Mesenchymal stem cell (in vitro differentiated cells and primary cell): ENCODE results near the gene RECK.

Experiments
- DNase-seq: peaks from one replicate; pipeline ENCODE4 v3.0.0-alpha.2; 2013
- H2AFZ ChIP-seq: one replicate; pipeline ENCODE4 v1.6.1; 2013; ENCODE audit warnings: low read depth, mild to moderate bottlenecking, control low read depth, inconsistent platforms, low read length, moderate library complexity
- H2AK5ac ChIP-seq: 2 replicates; pipeline ENCODE4 v1.6.1; 2013; ENCODE audit warnings: low read length, moderate library complexity, mild to moderate bottlenecking, inconsistent platforms; ENCODE audit not compliant: severe bottlenecking
- H2BK120ac ChIP-seq: one replicate; pipeline ENCODE4 v1.6.1; 2013; ENCODE audit warnings: low read depth, mild to moderate bottlenecking, inconsistent platforms, low read length, moderate library complexity
- H2BK12ac ChIP-seq, 2 experiments: one replicate each; pipeline ENCODE4 v1.6.1; 2013; ENCODE audit warnings: inconsistent platforms in 2 of 2, low read length in 2 of 2, mild to moderate bottlenecking in 2 of 2, moderate library complexity in 2 of 2, control low read depth in 1 of 2
- H2BK15ac ChIP-seq: one replicate; pipeline ENCODE4 v1.6.1; 2013; ENCODE audit warnings: mild to moderate bottlenecking, low read depth, inconsistent platforms; ENCODE audit not compliant: poor library complexity, severe bottlenecking
- H2BK5ac ChIP-seq: 2 replicates; pipeline ENCODE4 v1.6.1; 2013; ENCODE audit warnings: low read depth, mild to moderate bottlenecking, low read length, control low read depth, inconsistent platforms; ENCODE audit not compliant: poor library complexity, severe bottlenecking
- H3K14ac ChIP-seq, 2 experiments: one replicate each; pipeline ENCODE4 v1.6.1; 2013; ENCODE audit warnings: inconsistent platforms in 2 of 2, low read length in 2 of 2, control low read depth in 1 of 2, mild to moderate bottlenecking in 1 of 2, moderate library complexity in 1 of 2
- H3K18ac ChIP-seq, 2 experiments: one replicate each; pipeline ENCODE4 v1.6.1; 2013; ENCODE audit warnings: inconsistent platforms in 2 of 2, low read length in 2 of 2, control low read depth in 1 of 2, low read depth in 1 of 2, mild to moderate bottlenecking in 1 of 2
- H3K23ac ChIP-seq, 2 experiments: one replicate each; pipeline ENCODE4 v1.6.1; 2013; ENCODE audit warnings: inconsistent platforms in 2 of 2, low read length in 2 of 2, mild to moderate bottlenecking in 2 of 2, moderate library complexity in 2 of 2, control low read depth in 1 of 2
- H3K27ac ChIP-seq: 2 replicates; pipeline ENCODE4 v1.5.1; 2013; ENCODE audit warnings: mild to moderate bottlenecking, moderate library complexity, low read length, control low read depth, inconsistent platforms; ENCODE audit not compliant: poor library complexity, severe bottlenecking
- H3K27me3 ChIP-seq, 2 experiments: 2 replicates each; pipeline versions ENCODE4 v1.6.1 to v1.7.0; 2013; ENCODE audit warnings: low read length in 2 of 2, mild to moderate bottlenecking in 2 of 2, moderate library complexity in 2 of 2, control low read depth in 1 of 2, inconsistent platforms in 1 of 2; ENCODE audit not compliant: control insufficient read depth in 1 of 2, insufficient read depth in 1 of 2
- H3K36me3 ChIP-seq, 2 experiments: 2 replicates each; pipeline versions ENCODE4 v1.6.1 to v1.7.0; 2013; ENCODE audit warnings: low read length in 2 of 2, control low read depth in 1 of 2, inconsistent platforms in 1 of 2, low read depth in 1 of 2, mild to moderate bottlenecking in 1 of 2; ENCODE audit not compliant: insufficient read depth in 2 of 2, control insufficient read depth in 1 of 2
- H3K4ac ChIP-seq, 2 experiments: one replicate each; pipeline ENCODE4 v1.6.1; 2013; ENCODE audit warnings: inconsistent platforms in 2 of 2, low read length in 2 of 2, mild to moderate bottlenecking in 2 of 2, moderate library complexity in 2 of 2, control low read depth in 1 of 2, low read depth in 1 of 2
- H3K4me1 ChIP-seq: 2 replicates; pipeline ENCODE4 v1.6.1; 2013; ENCODE audit warnings: low read depth, low read length, control low read depth; ENCODE audit not compliant: control insufficient read depth, insufficient read depth
- H3K4me2 ChIP-seq: 2 replicates; pipeline ENCODE4 v1.6.1; 2013; ENCODE audit warnings: low read length, mild to moderate bottlenecking, inconsistent platforms; ENCODE audit not compliant: poor library complexity, severe bottlenecking
- H3K4me3 ChIP-seq, 2 experiments: 2 replicates each; pipeline versions ENCODE4 v1.5.1 to v1.7.0; 2013; ENCODE audit warnings: low read length in 2 of 2, mild to moderate bottlenecking in 2 of 2, control low read depth in 1 of 2, low read depth in 1 of 2; ENCODE audit not compliant: insufficient read depth in 1 of 2
- H3K79me1 ChIP-seq: replicated peaks from 2 replicates; pipeline ENCODE4 v1.6.1; 2013; ENCODE audit warnings: mild to moderate bottlenecking, control low read depth, low read length, inconsistent platforms; ENCODE audit not compliant: poor library complexity, severe bottlenecking
- H3K9ac ChIP-seq: 2 replicates; pipeline ENCODE4 v1.7.0; 2013; ENCODE audit warnings: mild to moderate bottlenecking, low read length, moderate library complexity
- H3K9me3 ChIP-seq: 2 replicates; pipeline ENCODE4 v1.7.0; 2013; ENCODE audit warnings: mild to moderate bottlenecking, low read length; ENCODE audit not compliant: control insufficient read depth
- H4K8ac ChIP-seq: one replicate; pipeline ENCODE4 v1.6.1; 2013; ENCODE audit warnings: inconsistent platforms, mild to moderate bottlenecking, low read length, moderate library complexity
- H4K91ac ChIP-seq: one replicate; pipeline ENCODE4 v1.6.1; 2013; ENCODE audit warnings: mild to moderate bottlenecking, low read length, inconsistent platforms
- WGBS: methylation state at CpG from one replicate; pipeline ENCODE4 v1.1.7; 2013; ENCODE audit warnings: mixed read lengths; 5-methylcytosine and 5-hydroxymethylcytosine counted together

The RECK gene

DNA sequence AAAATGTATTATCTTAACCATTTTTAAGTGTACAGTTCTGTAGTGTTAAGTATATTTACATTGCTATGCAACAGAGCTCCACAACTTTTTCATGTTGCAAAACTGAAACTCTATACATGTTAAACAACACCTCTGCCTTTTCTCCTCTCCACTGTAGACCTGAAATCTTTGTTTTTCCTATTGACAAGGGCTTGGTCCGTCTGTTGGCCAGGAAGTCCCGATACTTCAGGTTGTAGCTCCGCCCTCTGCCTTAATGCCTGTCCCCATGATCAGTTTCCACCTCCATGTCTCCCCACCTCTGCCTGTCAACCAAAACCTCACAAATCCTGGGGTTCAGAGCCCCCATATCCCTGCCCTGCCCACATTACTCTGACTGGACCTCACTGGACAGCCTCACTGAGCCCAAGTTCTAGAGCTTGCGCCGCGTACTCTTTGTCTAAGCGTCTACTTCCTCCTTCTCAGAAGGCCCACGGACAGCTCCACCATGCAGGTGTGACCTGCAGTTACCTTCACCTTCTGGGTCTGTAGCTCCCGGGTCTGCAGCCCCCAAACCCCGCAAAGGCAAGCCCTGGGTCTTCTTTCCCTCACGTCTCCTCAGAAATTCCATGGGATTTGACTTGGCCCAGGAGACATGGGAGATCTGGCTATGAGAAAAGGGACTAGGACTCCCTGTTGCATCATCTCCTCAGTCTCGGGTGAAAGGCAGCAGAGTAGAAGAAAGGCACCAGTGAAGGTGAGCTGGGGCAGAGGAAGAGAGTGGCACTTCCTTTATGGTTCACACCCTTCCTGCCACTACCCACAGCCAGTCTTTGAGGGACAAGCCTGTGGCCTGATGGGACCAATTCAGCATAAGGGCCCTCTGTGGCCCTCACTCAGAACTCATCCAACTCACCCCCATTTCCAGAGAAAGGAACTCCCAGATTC lies 107.9 kb downstream of the RECK start:
- H4K91ac ChIP-seq: no peak overlapping the region
- no peak overlapping the region for H3K14ac ChIP-seq
- no peak overlapping the region for H2AFZ ChIP-seq
- peaks cover 32% of the 10 kb centered on the region for H3K79me1 ChIP-seq
- peak overlapping the region; percentile 3 for H2AK5ac ChIP-seq
- no peak overlapping the region for H4K8ac ChIP-seq
- H2BK15ac ChIP-seq: no peak overlapping the region
- peaks cover 6% of the 10 kb centered on the region for H3K9me3 ChIP-seq
- no peak for DNase-seq
- H3K9ac ChIP-seq: no peak overlapping the region
- H3K4me2 ChIP-seq: no peak overlapping the region
- H3K4ac ChIP-seq: no peak overlapping the region
- peaks cover 22% of the 10 kb centered on the region for H3K4me1 ChIP-seq
- WGBS: 96% methylated on average over 12 of the region's 12 CpGs
- H3K27ac ChIP-seq: no peak overlapping the region
- no peaks in the 10 kb centered on the region for H3K27me3 ChIP-seq
- peaks cover 17 to 33% of the 10 kb centered on the region in 2 experiments for H3K36me3 ChIP-seq
- no peak overlapping the region for H3K23ac ChIP-seq
- no peak overlapping the region for H2BK5ac ChIP-seq
- no peak overlapping the region for H2BK12ac ChIP-seq
- H3K4me3 ChIP-seq: no peak overlapping the region
- H2BK120ac ChIP-seq: no peak overlapping the region
- no peak overlapping the region for H3K18ac ChIP-seq

- Histone ChIP-seq H3K79me1 (peaks cover 25% of the 10 kb centered on the region), H2AK5ac (no peak overlapping the region), H3K4me1 (peaks cover 28% of the 10 kb centered on the region), H3K4me2 (no peak overlapping the region), H2AFZ (no peak overlapping the region), H3K27ac (no peak overlapping the region), H3K4me3 (no peak overlapping the region), H2BK15ac (no peak overlapping the region), H4K91ac (no peak overlapping the region), H3K4ac (no peak overlapping the region), H3K9me3 (peaks cover 6% of the 10 kb centered on the region), H3K9ac (no peak overlapping the region), H2BK12ac (no peak overlapping the region), H4K8ac (no peak overlapping the region), H3K23ac (no peak overlapping the region), H2BK5ac (no peak overlapping the region), H3K18ac (no peak overlapping the region), H3K36me3 (peaks cover 17 to 42% of the 10 kb centered on the region in 2 experiments), H3K27me3 (no peaks in the 10 kb centered on the region), H3K14ac (no peak overlapping the region), H2BK120ac (no peak overlapping the region)
- DNase-seq: no peak
- 100% methylated on average over 4 of the region's 4 CpGs for WGBS
Measured at GRCh38 chr9:36145970-36146369, 109.3 kb downstream of the RECK start.

GRCh38 chr9:36146651-36147050 lies 109.9 kb downstream of the RECK start:
- Histone ChIP-seq H2BK15ac (peak overlapping the region; percentile 30), H3K4me1 (peaks cover 31% of the 10 kb centered on the region), H4K91ac (no peak overlapping the region), H3K79me1 (peaks cover 27% of the 10 kb centered on the region), H2AFZ (no peak overlapping the region), H3K27me3 (no peaks in the 10 kb centered on the region), H2AK5ac (no peak overlapping the region), H3K27ac (no peak overlapping the region), H2BK12ac (no peak overlapping the region), H3K9ac (no peak overlapping the region), H3K23ac (no peak overlapping the region), H4K8ac (no peak overlapping the region), H3K14ac (no peak overlapping the region), H3K4me3 (no peak overlapping the region), H3K4me2 (no peak overlapping the region), H3K4ac (no peak overlapping the region), H2BK5ac (no peak overlapping the region), H3K36me3 (peaks cover 17 to 48% of the 10 kb centered on the region in 2 experiments), H3K18ac (no peak overlapping the region), H2BK120ac (no peak overlapping the region), H3K9me3 (peaks cover 6% of the 10 kb centered on the region)
- no peak for DNase-seq
- 97% methylated on average over 10 of the region's 10 CpGs for WGBS

- Histone ChIP-seq H4K8ac (peak overlapping the region; percentile 5), H3K4me1 (peaks cover 36% of the 10 kb centered on the region), H3K4ac (no peak overlapping the region), H2BK15ac (peak overlapping the region; percentile 83), H3K23ac (no peak overlapping the region), H2BK120ac (no peak overlapping the region), H4K91ac (no peak overlapping the region), H2AFZ (no peak overlapping the region), H3K9me3 (peaks cover 6% of the 10 kb centered on the region), H3K4me2 (no peak overlapping the region), H3K79me1 (peaks cover 17% of the 10 kb centered on the region), H3K9ac (no peak overlapping the region), H3K27ac (no peak overlapping the region), H2AK5ac (peak overlapping the region; percentile 12), H3K36me3 (peaks cover 20 to 45% of the 10 kb centered on the region in 2 experiments), H3K4me3 (no peak overlapping the region), H2BK5ac (no peak overlapping the region), H3K14ac (no peak overlapping the region), H2BK12ac (no peak overlapping the region), H3K18ac (no peak overlapping the region), H3K27me3 (no peaks in the 10 kb centered on the region)
- 95% methylated on average over 14 of the region's 14 CpGs for WGBS
- no peak for DNase-seq
Measured at GRCh38 chr9:36147441-36148175, 110.9 kb downstream of the RECK start.
